BE2C (cell line): ENCODE measurements around the gene CEP76.

Source experiments
- DNase-seq: peaks from one replicate; pipeline ENCODE4 v3.0.0-alpha.2; 2020
- H3K27me3 ChIP-seq: fragments of 250-450 bp; sonication (Bioruptor Pico); 2 replicates; pipeline ENCODE4 v1.5.1; 2020; ENCODE audit warnings: mild to moderate bottlenecking
- H3K36me3 ChIP-seq: fragments of 250-450 bp; sonication (Bioruptor Pico); 2 replicates; pipeline ENCODE4 v1.5.1; 2020; ENCODE audit warnings: mild to moderate bottlenecking
- H3K4me1 ChIP-seq: fragments of 250-450 bp; sonication (Bioruptor Pico); 2 replicates; pipeline ENCODE4 v1.5.1; 2020
- H3K4me3 ChIP-seq: 2 replicates; pipeline ENCODE4 v1.5.1; 2011; ENCODE audit warnings: low read depth, low read length
- H3K9me3 ChIP-seq: fragments of 250-450 bp; sonication (Bioruptor Pico); 2 replicates; pipeline ENCODE4 v1.5.1; 2020
- TF ChIP-seq, protein P1 (sequence below): IDR thresholded peaks from 2 replicates; pipeline ENCODE4 v1.5.1; 2012; ENCODE audit warnings: mild to moderate bottlenecking, low read depth, low read length

CEP76 gene

DNA sequence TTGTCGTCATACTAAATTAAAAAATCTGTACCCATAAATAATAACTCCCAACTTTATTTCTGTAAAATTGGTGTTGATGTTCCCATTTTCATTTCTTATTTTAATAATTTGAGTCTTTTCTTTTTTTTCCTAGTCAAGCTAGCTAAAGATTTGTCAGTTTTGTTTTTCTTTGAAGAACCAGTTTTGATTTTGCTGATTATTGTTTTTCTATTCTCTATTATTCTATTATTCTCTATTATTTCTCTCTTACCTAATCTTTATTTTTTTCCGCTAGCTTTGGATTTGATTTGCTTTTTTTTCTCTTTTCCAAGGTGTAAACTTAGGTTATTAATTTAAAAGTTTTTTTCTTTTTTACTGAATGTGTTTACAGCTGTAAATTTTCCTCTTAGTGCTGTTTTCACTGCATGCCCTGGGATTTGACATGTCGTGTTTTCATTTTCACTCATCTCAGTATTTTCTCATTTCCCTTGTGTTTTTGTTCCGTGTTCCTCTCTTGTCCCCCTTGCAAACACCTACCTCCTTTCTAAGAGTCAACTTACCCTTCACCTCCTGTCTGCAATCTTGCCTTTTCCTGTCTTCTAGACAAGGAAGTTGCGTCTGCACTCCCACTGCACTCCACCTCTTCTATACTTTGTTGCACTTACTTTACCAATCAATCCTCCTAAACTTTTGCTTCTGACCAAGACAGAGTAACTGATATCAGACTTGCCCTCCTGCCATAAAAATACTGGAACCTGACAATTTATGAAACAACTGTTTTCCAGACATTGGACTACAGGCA is 19.2 kb upstream of the CEP76 start:
- Histone ChIP-seq H3K27me3 (no peaks in the 10 kb centered on the region), H3K9me3 (no peaks in the 10 kb centered on the region), H3K36me3 (no peaks in the 10 kb centered on the region), H3K4me1 (no peaks in the 10 kb centered on the region), H3K4me3 (no peak overlapping the region)
- DNase-seq = no peak
- TF ChIP-seq, protein P1, sequence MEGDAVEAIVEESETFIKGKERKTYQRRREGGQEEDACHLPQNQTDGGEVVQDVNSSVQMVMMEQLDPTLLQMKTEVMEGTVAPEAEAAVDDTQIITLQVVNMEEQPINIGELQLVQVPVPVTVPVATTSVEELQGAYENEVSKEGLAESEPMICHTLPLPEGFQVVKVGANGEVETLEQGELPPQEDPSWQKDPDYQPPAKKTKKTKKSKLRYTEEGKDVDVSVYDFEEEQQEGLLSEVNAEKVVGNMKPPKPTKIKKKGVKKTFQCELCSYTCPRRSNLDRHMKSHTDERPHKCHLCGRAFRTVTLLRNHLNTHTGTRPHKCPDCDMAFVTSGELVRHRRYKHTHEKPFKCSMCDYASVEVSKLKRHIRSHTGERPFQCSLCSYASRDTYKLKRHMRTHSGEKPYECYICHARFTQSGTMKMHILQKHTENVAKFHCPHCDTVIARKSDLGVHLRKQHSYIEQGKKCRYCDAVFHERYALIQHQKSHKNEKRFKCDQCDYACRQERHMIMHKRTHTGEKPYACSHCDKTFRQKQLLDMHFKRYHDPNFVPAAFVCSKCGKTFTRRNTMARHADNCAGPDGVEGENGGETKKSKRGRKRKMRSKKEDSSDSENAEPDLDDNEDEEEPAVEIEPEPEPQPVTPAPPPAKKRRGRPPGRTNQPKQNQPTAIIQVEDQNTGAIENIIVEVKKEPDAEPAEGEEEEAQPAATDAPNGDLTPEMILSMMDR = no peak

DNA sequence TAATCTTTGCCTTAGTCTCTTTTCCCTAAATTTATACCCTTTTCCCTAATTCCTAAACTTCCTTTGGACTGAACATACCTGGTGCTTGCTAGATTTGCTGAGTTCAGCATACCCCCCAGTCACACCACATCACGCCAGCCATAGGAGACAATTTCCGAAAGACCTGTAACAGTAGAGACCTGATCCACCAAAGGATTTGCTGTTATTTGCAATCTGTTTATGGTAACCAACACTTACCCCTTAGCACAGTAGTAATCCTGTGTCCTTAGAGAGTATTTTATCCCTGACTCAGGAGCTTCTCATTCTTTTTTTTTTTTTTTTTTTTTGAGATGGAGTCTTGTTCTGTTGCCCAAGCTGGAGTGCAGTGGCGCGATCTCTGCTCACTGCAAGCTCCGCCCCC is 8.9 kb upstream of the CEP76 start:
- H3K36me3 ChIP-seq = peaks cover 12% of the 10 kb centered on the region
- TF ChIP-seq, protein P1 = no peak
- H3K9me3 ChIP-seq = no peaks in the 10 kb centered on the region
- no peak overlapping the region for H3K4me3 ChIP-seq
- no peaks in the 10 kb centered on the region for H3K4me1 ChIP-seq
- no peaks in the 10 kb centered on the region for H3K27me3 ChIP-seq
- no peak for DNase-seq

DNA sequence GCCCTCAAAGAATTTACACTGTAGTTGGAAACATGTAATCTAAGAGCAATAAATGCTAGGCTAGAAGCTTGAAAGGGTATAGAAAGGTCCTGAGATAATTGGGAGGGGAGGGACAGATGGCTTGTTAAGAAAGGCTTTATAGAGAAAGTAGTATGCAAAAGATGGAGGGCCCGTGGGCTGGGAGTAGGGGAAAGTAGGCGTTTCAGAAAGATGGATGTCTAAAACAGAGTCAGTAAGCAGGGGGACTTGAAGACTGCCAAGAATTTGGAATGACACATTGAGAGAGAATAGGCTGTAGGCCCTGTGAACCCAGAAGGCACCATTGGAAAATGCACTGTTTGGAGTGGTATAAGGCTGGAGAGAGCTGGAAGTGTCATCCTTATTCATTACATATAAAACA is 1.1 kb upstream of the CEP76 start:
- DNase-seq = no peak
- Histone ChIP-seq H3K4me1 (no peaks in the 10 kb centered on the region), H3K9me3 (no peaks in the 10 kb centered on the region; the same call in 1 of the 2 replicates), H3K4me3 (peak overlapping the region; percentile 88), H3K36me3 (peaks cover 10% of the 10 kb centered on the region), H3K27me3 (no peaks in the 10 kb centered on the region)
- TF ChIP-seq, protein P1 = no peak

DNA sequence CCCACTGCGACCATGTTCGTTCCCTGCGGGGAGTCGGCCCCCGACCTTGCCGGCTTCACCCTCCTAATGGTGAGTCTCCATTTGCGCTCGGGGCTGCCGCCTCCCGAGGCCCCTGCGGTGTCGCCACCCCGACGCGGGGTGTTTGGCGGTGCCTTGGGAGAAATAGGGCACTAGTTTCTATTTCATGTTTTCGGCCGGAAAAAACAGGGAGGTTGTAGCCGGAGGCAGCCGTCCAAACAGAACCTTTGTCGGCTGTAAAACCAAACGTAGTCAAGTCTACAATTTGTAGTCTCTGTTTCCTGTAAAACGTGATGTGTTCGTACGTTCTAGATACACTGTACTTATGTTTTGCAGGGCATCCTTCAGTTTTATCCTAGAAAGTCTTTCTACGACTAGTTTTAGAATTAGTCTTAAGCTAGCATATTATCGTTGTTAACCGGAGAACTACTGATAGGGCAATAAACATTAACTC is 609 bp upstream of the CEP76 start:
- Histone ChIP-seq H3K4me3 (peak overlapping the region; percentile 88), H3K36me3 (peaks cover 10% of the 10 kb centered on the region), H3K9me3 (no peaks in the 10 kb centered on the region; the same call in 1 of the 2 replicates), H3K27me3 (no peaks in the 10 kb centered on the region), H3K4me1 (no peaks in the 10 kb centered on the region)
- TF ChIP-seq, protein P1 = no peak
- DNase-seq = no peak

DNA sequence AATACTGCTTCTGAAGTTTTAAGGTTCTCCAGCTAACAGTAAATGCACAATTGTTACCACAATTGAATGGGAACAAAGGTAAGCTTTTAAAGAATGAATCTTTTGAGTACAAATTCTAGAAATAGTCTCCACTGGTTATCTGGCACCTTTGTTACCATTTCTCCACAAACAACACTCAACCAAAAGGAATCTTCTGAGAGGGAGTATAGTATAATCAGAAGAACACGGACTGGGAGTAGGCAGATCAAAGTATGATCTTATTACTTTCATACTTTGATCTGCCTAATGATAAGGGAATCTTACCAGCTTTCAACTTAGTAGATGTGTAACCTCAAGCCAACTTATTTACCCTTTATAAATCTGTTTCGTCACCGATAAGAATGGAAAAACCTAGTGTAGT is 1.4 kb downstream of the CEP76 start:
- DNase-seq = no peak
- H3K4me1 ChIP-seq = no peaks in the 10 kb centered on the region
- H3K4me3 ChIP-seq = peak overlapping the region; percentile 88

More for the DNA sequence above, 1.4 kb downstream of the CEP76 start:
- no peaks in the 10 kb centered on the region for H3K27me3 ChIP-seq
- TF ChIP-seq, protein P1 = no peak
- H3K9me3 ChIP-seq = no peaks in the 10 kb centered on the region; the same call in 1 of the 2 replicates
- peaks cover 2% of the 10 kb centered on the region; the same call in 1 of the 2 replicates for H3K36me3 ChIP-seq
